NOMO-1 treated with DMSO at 0.1 percent for 48 hours (cell line): ENCODE data around the gene HDAC1.

Experiments used
- DNase-seq: peaks from one replicate; lab custom pipeline; 2025; ENCODE audit not compliant: unreplicated experiment; lab: John Stamatoyannopoulos, UW

HDAC1 gene

GRCh38 chr1:32327204-32327603, 35.3 kb downstream of the HDAC1 start:
- DNase-seq, result no peak

GRCh38 chr1:32329931-32330466, 38.1 kb downstream of the HDAC1 start:
- no peak for DNase-seq

- DNase-seq, result no peak
These were observed 38.8 kb downstream of the HDAC1 start for GRCh38 chr1:32330558-32331151.

- no peak for DNase-seq
These were observed 39.7 kb downstream of the HDAC1 start for GRCh38 chr1:32331549-32331948.

GRCh38 chr1:32332290-32333079, 40.6 kb downstream of the HDAC1 start:
- no peak for DNase-seq

- DNase-seq, result no peak
These were observed 41.5 kb downstream of the HDAC1 start for GRCh38 chr1:32333251-32333963.

- no peak for DNase-seq
These were observed 42.5 kb downstream of the HDAC1 start for GRCh38 chr1:32334274-32334861.

GRCh38 chr1:32334864-32335534, 43.1 kb downstream of the HDAC1 start:
- peak; percentile 15 for DNase-seq

GRCh38 chr1:32335535-32335789, 43.6 kb downstream of the HDAC1 start:
- DNase-seq, result no peak

GRCh38 chr1:32335790-32336590, 44.1 kb downstream of the HDAC1 start, which contains the start of gene MARCKSL1:
TSS of gene MARCKSL1 (minus strand) at chr1:32336233. CDS start at chr1:32336033, 200 bp downstream.
- DNase-seq, result peak; percentile 53

GRCh38 chr1:32336591-32336932, 44.7 kb downstream of the HDAC1 start:
- no peak for DNase-seq

GRCh38 chr1:32336963-32337675, 45.2 kb downstream of the HDAC1 start:
- peak; percentile 75 for DNase-seq

GRCh38 chr1:32337855-32338636, 46.2 kb downstream of the HDAC1 start:
- DNase-seq, result peak; percentile 60

GRCh38 chr1:32338637-32339145, 46.8 kb downstream of the HDAC1 start:
- DNase-seq, result no peak

GRCh38 chr1:32339363-32339978, 47.6 kb downstream of the HDAC1 start:
- peak; percentile 76 for DNase-seq

GRCh38 chr1:32341186-32341757, 49.4 kb downstream of the HDAC1 start:
- DNase-seq, result no peak

- DNase-seq, result no peak
These were observed 50.1 kb downstream of the HDAC1 start for GRCh38 chr1:32341971-32342370.

- no peak for DNase-seq
These were observed 50.8 kb downstream of the HDAC1 start for GRCh38 chr1:32342704-32343103.
